SK-N-SH (cell line): ENCODE data around the gene NTSR1.

Experiments used
- ELF1 ChIP-seq: IDR thresholded peaks from 2 replicates; pipeline ENCODE4 v1.4.0; 2012
- GABPA ChIP-seq: IDR thresholded peaks from 2 replicates; pipeline ENCODE4 v1.4.0; 2012; ENCODE audit warnings: low read depth, mild to moderate bottlenecking
- JUND ChIP-seq: IDR thresholded peaks from 2 replicates; pipeline ENCODE4 v1.4.0; 2012
- NFIC ChIP-seq: IDR thresholded peaks from 2 replicates; pipeline ENCODE4 v1.4.0; 2012; ENCODE audit warnings: borderline replicate concordance
- TEAD4 ChIP-seq: IDR thresholded peaks from 2 replicates; pipeline ENCODE4 v1.4.0; 2012; ENCODE audit warnings: mild to moderate bottlenecking, borderline replicate concordance; ENCODE audit not compliant: insufficient read depth
- TF ChIP-seq, protein P1 (sequence below): fragments of 200-600 bp; sonication (generic); IDR thresholded peaks from 2 replicates; pipeline ENCODE4 v1.6.1; 2017; ENCODE audit warnings: antibody characterized with exemption, mild to moderate bottlenecking, moderate library complexity
- TF ChIP-seq, protein P2 (sequence below): IDR thresholded peaks from 2 replicates; pipeline ENCODE4 v1.4.0; 2012; ENCODE audit warnings: low read depth, borderline replicate concordance

GRCh38 chr20:62765021-62765420 lies 56.4 kb downstream of the NTSR1 start:
- TF ChIP-seq, protein P1, sequence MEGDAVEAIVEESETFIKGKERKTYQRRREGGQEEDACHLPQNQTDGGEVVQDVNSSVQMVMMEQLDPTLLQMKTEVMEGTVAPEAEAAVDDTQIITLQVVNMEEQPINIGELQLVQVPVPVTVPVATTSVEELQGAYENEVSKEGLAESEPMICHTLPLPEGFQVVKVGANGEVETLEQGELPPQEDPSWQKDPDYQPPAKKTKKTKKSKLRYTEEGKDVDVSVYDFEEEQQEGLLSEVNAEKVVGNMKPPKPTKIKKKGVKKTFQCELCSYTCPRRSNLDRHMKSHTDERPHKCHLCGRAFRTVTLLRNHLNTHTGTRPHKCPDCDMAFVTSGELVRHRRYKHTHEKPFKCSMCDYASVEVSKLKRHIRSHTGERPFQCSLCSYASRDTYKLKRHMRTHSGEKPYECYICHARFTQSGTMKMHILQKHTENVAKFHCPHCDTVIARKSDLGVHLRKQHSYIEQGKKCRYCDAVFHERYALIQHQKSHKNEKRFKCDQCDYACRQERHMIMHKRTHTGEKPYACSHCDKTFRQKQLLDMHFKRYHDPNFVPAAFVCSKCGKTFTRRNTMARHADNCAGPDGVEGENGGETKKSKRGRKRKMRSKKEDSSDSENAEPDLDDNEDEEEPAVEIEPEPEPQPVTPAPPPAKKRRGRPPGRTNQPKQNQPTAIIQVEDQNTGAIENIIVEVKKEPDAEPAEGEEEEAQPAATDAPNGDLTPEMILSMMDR: no peak
- no peak for TF ChIP-seq JUND
- TF ChIP-seq, protein P2, sequence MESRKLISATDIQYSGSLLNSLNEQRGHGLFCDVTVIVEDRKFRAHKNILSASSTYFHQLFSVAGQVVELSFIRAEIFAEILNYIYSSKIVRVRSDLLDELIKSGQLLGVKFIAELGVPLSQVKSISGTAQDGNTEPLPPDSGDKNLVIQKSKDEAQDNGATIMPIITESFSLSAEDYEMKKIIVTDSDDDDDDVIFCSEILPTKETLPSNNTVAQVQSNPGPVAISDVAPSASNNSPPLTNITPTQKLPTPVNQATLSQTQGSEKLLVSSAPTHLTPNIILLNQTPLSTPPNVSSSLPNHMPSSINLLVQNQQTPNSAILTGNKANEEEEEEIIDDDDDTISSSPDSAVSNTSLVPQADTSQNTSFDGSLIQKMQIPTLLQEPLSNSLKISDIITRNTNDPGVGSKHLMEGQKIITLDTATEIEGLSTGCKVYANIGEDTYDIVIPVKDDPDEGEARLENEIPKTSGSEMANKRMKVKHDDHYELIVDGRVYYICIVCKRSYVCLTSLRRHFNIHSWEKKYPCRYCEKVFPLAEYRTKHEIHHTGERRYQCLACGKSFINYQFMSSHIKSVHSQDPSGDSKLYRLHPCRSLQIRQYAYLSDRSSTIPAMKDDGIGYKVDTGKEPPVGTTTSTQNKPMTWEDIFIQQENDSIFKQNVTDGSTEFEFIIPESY: no peak
- no peak for TF ChIP-seq ELF1
- no peak for TF ChIP-seq TEAD4
- TF ChIP-seq GABPA: no peak
- TF ChIP-seq NFIC: no peak
